ENCODE data around the gene BEGAIN. TPM values are rescaled to one million over a fixed set of nuclear protein-coding genes. Genes with fewer than 3 reads are reported as not detected.

BEGAIN gene
- total RNA-seq, 1 donor from 2014 or later = 1.9 TPM

GRCh38 chr14:100589760-100590469, 2.7 kb upstream of the BEGAIN start:
- Histone ChIP-seq H3K27ac (replicated peaks) (no peak overlapping the region), H3K27me3 (ENCODE audit: low read depth) (peaks cover 94% of the 10 kb centered on the region), H3K4me1 (peaks cover 19% of the 10 kb centered on the region), H3K4me3 (no peak overlapping the region), H3K9me3 (replicated peaks) (no peaks in the 10 kb centered on the region), H3K36me3 (no peaks in the 10 kb centered on the region)
- no peak for TF ChIP-seq CTCF (IDR thresholded peaks at IDR 0.05; ENCODE audit: borderline replicate concordance)
- DNase-seq = peak; percentile 0
- intact Hi-C loops (cut with micrococcal nuclease) = no loop called here

- DNase-seq = peak; percentile 4
- H3K4me3 ChIP-seq = no peak overlapping the region
- H3K4me1 ChIP-seq = peaks cover 19% of the 10 kb centered on the region
- intact Hi-C loops (cut with micrococcal nuclease) = no loop called here
- no peak for TF ChIP-seq CTCF (IDR thresholded peaks at IDR 0.05; ENCODE audit: borderline replicate concordance)
- peaks cover 94% of the 10 kb centered on the region for H3K27me3 ChIP-seq (ENCODE audit: low read depth)
- no peaks in the 10 kb centered on the region for H3K36me3 ChIP-seq
- H3K27ac ChIP-seq (replicated peaks) = no peak overlapping the region
- no peaks in the 10 kb centered on the region for H3K9me3 ChIP-seq (replicated peaks)
These were observed 2.0 kb upstream of the BEGAIN start for GRCh38 chr14:100589071-100589759.

GRCh38 chr14:100588671-100589070, 1.5 kb upstream of the BEGAIN start:
- Histone ChIP-seq H3K27ac (replicated peaks) (no peak overlapping the region), H3K27me3 (ENCODE audit: low read depth) (peaks cover 94% of the 10 kb centered on the region), H3K36me3 (no peaks in the 10 kb centered on the region), H3K4me3 (no peak overlapping the region), H3K4me1 (peaks cover 19% of the 10 kb centered on the region), H3K9me3 (replicated peaks) (no peaks in the 10 kb centered on the region)
- intact Hi-C loops (cut with micrococcal nuclease) = no loop called here
- no peak for DNase-seq
- TF ChIP-seq CTCF (IDR thresholded peaks at IDR 0.05; ENCODE audit: borderline replicate concordance) = no peak

- peak; percentile 6 for DNase-seq
- no peak for TF ChIP-seq CTCF (IDR thresholded peaks at IDR 0.05; ENCODE audit: borderline replicate concordance)
- Histone ChIP-seq H3K4me1 (peaks cover 19% of the 10 kb centered on the region), H3K27me3 (ENCODE audit: low read depth) (peaks cover 86% of the 10 kb centered on the region), H3K36me3 (no peaks in the 10 kb centered on the region), H3K27ac (replicated peaks) (no peak overlapping the region), H3K9me3 (replicated peaks) (no peaks in the 10 kb centered on the region), H3K4me3 (no peak overlapping the region)
- intact Hi-C loops (cut with micrococcal nuclease) = no loop called here
These were observed 670 bp upstream of the BEGAIN start for GRCh38 chr14:100587763-100588411.

GRCh38 chr14:100586403-100587085, 673 bp downstream of the BEGAIN start:
- Histone ChIP-seq H3K27me3 (ENCODE audit: low read depth) (peaks cover 73% of the 10 kb centered on the region), H3K4me1 (peaks cover 19% of the 10 kb centered on the region), H3K36me3 (no peaks in the 10 kb centered on the region), H3K27ac (replicated peaks) (no peak overlapping the region), H3K4me3 (peak overlapping the region; percentile 67), H3K9me3 (replicated peaks) (no peaks in the 10 kb centered on the region)
- TF ChIP-seq CTCF (IDR thresholded peaks at IDR 0.05; ENCODE audit: borderline replicate concordance) = no peak
- intact Hi-C loops (cut with micrococcal nuclease) = no loop called here
- peak; percentile 14 for DNase-seq

Measured in left ventricle myocardium inferior (tissue), 1 donor.